Measurements from ENCODE around the gene ADAT3. TPM values are rescaled to one million over a fixed set of nuclear protein-coding genes. Genes with fewer than 3 reads are reported as not detected.

Gene ADAT3
- total RNA-seq, 2 donors from 2014 or later: 3.9 to 8.4 TPM

DNA sequence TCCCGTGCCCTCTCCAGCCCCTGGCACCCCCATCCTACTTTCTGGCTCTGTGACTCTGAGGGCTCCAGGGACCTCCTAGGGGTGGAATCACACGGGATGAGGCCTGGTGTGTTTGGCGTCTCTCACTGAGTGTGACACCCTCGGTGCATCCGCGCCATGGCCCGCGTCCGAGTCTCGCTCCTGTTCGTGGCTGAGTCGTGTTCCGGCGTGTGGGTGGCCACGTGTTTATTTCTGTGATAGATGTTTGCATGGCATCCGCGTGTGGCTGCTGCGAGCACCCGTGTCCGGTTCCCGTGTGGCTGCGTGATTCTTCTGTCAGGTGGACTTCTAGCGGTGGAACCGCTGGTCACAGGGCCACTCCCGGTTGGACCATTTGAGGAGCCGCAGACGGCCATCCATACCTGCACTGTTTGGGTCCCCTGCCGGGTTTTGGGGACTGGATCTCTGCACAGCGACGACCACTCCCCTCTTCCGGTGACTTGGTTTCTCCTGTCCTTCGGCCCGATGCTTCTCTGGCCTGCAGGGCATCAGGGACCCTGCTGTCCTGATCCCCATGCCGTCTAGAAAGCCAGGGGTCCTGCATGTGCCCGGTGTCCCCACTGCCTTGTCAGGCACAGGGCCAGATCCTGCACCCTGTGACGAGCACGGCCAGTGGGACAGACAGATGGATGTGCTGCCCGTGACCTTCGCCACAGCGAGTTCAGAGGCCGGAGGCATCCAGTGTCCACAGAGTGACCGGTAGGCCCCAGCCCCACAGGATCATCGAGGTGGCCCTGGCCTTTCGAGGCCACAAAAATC lies 44.3 kb downstream of the ADAT3 start:
- Histone ChIP-seq H3K36me3 (no peaks in the 10 kb centered on the region), H3K4me1 (ENCODE audit: control insufficient read depth in 1 of 2, low read depth in 2 of 2) (no peaks in the 10 kb centered on the region), H3K4me3 (no peak overlapping the region), H3K27ac (no peak overlapping the region), H3K27me3 (replicated peaks; ENCODE audit: insufficient read depth) (no peaks in the 10 kb centered on the region), H3K9me3 (no peaks in the 10 kb centered on the region)
- TF ChIP-seq, protein P1, sequence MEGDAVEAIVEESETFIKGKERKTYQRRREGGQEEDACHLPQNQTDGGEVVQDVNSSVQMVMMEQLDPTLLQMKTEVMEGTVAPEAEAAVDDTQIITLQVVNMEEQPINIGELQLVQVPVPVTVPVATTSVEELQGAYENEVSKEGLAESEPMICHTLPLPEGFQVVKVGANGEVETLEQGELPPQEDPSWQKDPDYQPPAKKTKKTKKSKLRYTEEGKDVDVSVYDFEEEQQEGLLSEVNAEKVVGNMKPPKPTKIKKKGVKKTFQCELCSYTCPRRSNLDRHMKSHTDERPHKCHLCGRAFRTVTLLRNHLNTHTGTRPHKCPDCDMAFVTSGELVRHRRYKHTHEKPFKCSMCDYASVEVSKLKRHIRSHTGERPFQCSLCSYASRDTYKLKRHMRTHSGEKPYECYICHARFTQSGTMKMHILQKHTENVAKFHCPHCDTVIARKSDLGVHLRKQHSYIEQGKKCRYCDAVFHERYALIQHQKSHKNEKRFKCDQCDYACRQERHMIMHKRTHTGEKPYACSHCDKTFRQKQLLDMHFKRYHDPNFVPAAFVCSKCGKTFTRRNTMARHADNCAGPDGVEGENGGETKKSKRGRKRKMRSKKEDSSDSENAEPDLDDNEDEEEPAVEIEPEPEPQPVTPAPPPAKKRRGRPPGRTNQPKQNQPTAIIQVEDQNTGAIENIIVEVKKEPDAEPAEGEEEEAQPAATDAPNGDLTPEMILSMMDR (IDR thresholded peaks at IDR 0.05): no peak
- DNase-seq (ENCODE audit: low spot score): no peak
- no peak for ATAC-seq (ENCODE audit: insufficient number of reproducible peaks, low FRiP score, low read depth)

DNA sequence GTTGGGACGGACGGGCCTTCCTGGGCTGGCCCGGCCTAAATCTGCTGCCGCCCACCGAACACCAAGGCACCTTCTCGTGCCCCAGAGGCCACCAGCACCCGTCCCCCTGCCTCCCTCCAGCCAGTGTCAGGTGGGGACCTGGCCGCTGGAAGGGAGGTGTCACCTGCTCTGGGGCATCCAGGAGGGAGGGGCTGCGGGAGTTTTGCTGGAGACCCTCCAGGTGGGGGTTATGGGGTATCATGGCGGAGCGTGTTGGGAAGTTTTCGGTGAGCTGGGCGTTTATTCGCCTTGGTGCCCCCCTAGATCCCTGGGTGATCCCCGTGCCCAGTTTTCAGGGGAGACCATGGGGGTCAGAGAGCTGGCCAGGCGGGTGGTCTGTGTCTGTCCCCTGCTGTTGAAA lies 45.4 kb downstream of the ADAT3 start:
- Histone ChIP-seq H3K27me3 (replicated peaks; ENCODE audit: insufficient read depth) (no peaks in the 10 kb centered on the region), H3K4me1 (ENCODE audit: control insufficient read depth in 1 of 2, low read depth in 2 of 2) (no peaks in the 10 kb centered on the region), H3K9me3 (no peaks in the 10 kb centered on the region), H3K27ac (no peak overlapping the region), H3K36me3 (no peaks in the 10 kb centered on the region), H3K4me3 (no peak overlapping the region)
- DNase-seq (ENCODE audit: low spot score): no peak
- TF ChIP-seq, protein P1 (IDR thresholded peaks at IDR 0.05): no peak
- no peak for ATAC-seq (ENCODE audit: insufficient number of reproducible peaks, low FRiP score, low read depth)

DNA sequence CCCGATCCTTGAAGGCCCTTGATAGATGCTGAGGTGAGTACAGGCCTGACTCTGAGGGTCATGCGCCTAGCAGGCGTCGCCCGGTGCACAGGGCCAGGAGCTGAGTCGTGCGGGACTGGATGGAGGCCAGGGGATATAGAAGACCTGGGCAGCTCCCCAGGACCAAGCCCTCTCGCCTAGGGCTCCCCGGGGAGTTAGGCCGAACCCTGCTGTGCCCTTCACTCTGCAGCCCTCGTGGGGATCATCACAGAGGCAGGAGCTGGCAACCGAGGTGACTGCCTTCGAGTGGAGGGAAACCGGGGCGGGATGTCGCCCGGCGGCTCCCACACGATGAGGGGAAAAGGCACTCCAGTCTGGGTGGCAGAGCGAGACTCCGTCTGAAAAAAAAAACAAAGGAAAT lies 47.4 kb downstream of the ADAT3 start:
- H3K27ac ChIP-seq: no peak overlapping the region

DNA sequence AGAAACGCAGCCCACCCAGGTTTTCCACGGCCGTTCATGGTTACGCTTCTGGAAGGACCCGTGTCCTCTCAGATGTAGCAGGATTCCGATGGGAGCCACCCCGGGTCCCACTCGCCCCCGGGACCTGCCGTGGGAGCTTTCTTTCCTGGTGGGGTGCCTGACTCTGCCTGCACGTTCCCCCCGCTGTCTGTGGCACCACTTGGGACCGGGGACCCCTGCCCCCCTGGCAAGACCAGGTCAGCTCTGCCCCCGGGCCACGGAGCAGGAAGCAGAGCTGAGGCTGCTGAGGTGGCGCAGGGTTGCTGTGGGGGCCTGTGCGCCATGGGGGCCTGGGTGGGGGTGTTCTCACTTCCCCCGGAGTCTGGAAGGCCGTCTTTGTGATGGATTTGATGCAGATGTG lies 47.8 kb downstream of the ADAT3 start:
- no peak for DNase-seq (ENCODE audit: low spot score)
- TF ChIP-seq, protein P1 (IDR thresholded peaks at IDR 0.05): no peak
- ATAC-seq (ENCODE audit: insufficient number of reproducible peaks, low FRiP score, low read depth): no peak
- Histone ChIP-seq H3K4me1 (ENCODE audit: control insufficient read depth in 1 of 2, low read depth in 2 of 2) (no peaks in the 10 kb centered on the region), H3K4me3 (no peak overlapping the region), H3K36me3 (no peaks in the 10 kb centered on the region), H3K27me3 (replicated peaks; ENCODE audit: insufficient read depth) (no peaks in the 10 kb centered on the region), H3K9me3 (no peaks in the 10 kb centered on the region), H3K27ac (no peak overlapping the region)

More for the DNA sequence above, 47.4 kb downstream of the ADAT3 start:
- no peak for DNase-seq (ENCODE audit: low spot score)
- TF ChIP-seq, protein P1 (IDR thresholded peaks at IDR 0.05): no peak
- no peaks in the 10 kb centered on the region for H3K36me3 ChIP-seq
- no peak overlapping the region for H3K4me3 ChIP-seq
- H3K9me3 ChIP-seq: no peaks in the 10 kb centered on the region
- no peak for ATAC-seq (ENCODE audit: insufficient number of reproducible peaks, low FRiP score, low read depth)
- H3K4me1 ChIP-seq (ENCODE audit: control insufficient read depth in 1 of 2, low read depth in 2 of 2): no peaks in the 10 kb centered on the region
- no peaks in the 10 kb centered on the region for H3K27me3 ChIP-seq (replicated peaks; ENCODE audit: insufficient read depth)

DNA sequence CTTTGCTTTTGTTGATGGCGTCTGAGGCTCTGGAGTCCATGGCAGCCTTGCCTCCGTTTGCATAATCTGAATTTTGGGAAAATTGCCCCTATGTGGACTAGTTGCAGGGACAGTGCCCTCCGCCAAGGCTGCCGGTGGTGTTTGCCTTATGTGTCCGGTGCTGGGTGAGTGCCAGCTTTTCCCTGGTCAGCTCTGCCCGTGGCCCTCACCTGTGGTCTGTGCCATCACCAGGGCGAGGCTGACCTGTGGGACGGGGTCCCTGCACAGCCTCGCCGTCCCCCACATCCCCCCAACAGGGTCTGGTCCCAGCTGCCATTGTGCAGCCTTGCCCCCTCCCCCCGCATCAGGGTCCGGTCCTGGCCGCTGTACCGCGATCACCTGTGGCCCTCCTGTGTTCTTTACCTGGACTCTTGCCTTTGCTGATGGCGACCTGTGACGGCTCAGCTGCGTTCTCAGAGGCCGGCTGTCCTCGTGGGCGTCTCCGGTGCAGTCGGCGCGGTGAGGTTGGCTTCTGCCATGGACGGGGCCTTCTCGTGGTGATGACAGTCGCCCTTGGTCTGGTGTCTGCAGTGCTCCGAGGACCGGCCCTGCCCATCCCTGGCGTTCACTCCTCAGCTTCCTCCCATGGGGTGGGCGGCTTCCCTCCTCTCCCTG lies 48.4 kb downstream of the ADAT3 start:
- Histone ChIP-seq H3K9me3 (no peaks in the 10 kb centered on the region), H3K27ac (no peak overlapping the region), H3K27me3 (replicated peaks; ENCODE audit: insufficient read depth) (no peaks in the 10 kb centered on the region), H3K36me3 (no peaks in the 10 kb centered on the region), H3K4me1 (ENCODE audit: control insufficient read depth in 1 of 2, low read depth in 2 of 2) (no peaks in the 10 kb centered on the region), H3K4me3 (no peak overlapping the region)
- TF ChIP-seq, protein P1 (IDR thresholded peaks at IDR 0.05): no peak
- ATAC-seq (ENCODE audit: insufficient number of reproducible peaks, low FRiP score, low read depth): no peak
- no peak for DNase-seq (ENCODE audit: low spot score)
